NCI-H2196 (cell line): ENCODE measurements around the gene OR10AD1.
"Not testable (repeated sequence)": the region's sequence is repeated elsewhere in the genome, so short reads cannot be mapped to it uniquely, and the experiment has no call there.

ENCODE experiments used
- DNase-seq: peaks from one replicate; lab custom pipeline; 2025; ENCODE audit not compliant: unreplicated experiment; lab: John Stamatoyannopoulos, UW

The OR10AD1 gene

GRCh38 chr12:48203192-48203591 is at the start of gene OR10AD1:
TSS of gene OR10AD1 (minus strand) at chr12:48203292. CDS start at chr12:48203292, 0 bp downstream.
- DNase-seq = no peak

- DNase-seq = no peak
These were observed 44.3 kb upstream of the OR10AD1 start for GRCh38 chr12:48247181-48247966.

GRCh38 chr12:48237162-48237561 is 34.1 kb upstream of the OR10AD1 start:
- no peak for DNase-seq

- DNase-seq = no peak
These were observed 32.8 kb upstream of the OR10AD1 start for GRCh38 chr12:48235796-48236333.

GRCh38 chr12:48231169-48231958 is 28.3 kb upstream of the OR10AD1 start:
- not testable (repeated sequence) for DNase-seq

- DNase-seq = not testable (repeated sequence)
These were observed 21.4 kb upstream of the OR10AD1 start for GRCh38 chr12:48224533-48224932.

GRCh38 chr12:48221645-48222044 is 18.6 kb upstream of the OR10AD1 start:
- no peak for DNase-seq

- no peak for DNase-seq
These were observed 17.6 kb upstream of the OR10AD1 start for GRCh38 chr12:48220701-48221100.

GRCh38 chr12:48219631-48220030 is 16.5 kb upstream of the OR10AD1 start:
- no peak for DNase-seq

- DNase-seq = no peak
These were observed 13.7 kb upstream of the OR10AD1 start for GRCh38 chr12:48216785-48217184.

GRCh38 chr12:48209495-48209894 is 6.4 kb upstream of the OR10AD1 start:
- DNase-seq = not testable (repeated sequence)

GRCh38 chr12:48202766-48203165 is 326 bp downstream of the OR10AD1 start:
- DNase-seq = no peak

GRCh38 chr12:48201516-48201915 is 1.6 kb downstream of the OR10AD1 start:
- no peak for DNase-seq

- DNase-seq = no peak
These were observed 2.0 kb downstream of the OR10AD1 start for GRCh38 chr12:48201091-48201490.

GRCh38 chr12:48199774-48200221 is 3.3 kb downstream of the OR10AD1 start:
- no peak for DNase-seq

- no peak for DNase-seq
These were observed 4.1 kb downstream of the OR10AD1 start for GRCh38 chr12:48198985-48199384.

GRCh38 chr12:48198672-48198971 is 4.5 kb downstream of the OR10AD1 start:
- DNase-seq = no peak

- peak; percentile 81 for DNase-seq
These were observed 5.0 kb downstream of the OR10AD1 start for GRCh38 chr12:48197971-48198671.

GRCh38 chr12:48197549-48197970 is 5.5 kb downstream of the OR10AD1 start:
- no peak for DNase-seq

GRCh38 chr12:48194799-48195201 is 8.3 kb downstream of the OR10AD1 start:
- no peak for DNase-seq

- no peak for DNase-seq
These were observed 9.5 kb downstream of the OR10AD1 start for GRCh38 chr12:48193623-48194022.
